SK-N-DZ (cell line): ENCODE results near the gene REPIN1.

Experiments used
- DNase-seq: peaks from one replicate; pipeline ENCODE4 v3.0.0-alpha.2; 2015; ENCODE audit warnings: low spot score

REPIN1 gene

DNA sequence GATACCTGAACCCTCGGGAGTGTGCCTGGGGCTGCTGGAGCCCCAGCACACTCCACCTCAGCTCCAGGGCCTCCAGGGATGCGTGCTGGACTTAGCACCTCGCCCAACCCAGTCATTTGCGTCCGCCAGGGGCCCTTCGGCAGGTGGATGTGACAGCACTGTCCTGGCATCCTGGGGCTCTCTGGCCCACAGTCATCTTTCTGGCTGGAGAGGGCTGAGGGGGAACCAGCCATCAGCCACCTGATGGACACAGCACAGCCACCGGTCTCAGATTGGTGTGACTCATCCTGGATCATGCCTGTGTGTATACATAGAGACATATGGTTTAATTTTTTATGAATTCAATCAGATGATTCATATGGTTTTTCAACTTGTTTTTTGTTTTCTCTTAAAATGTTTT, 21.6 kb downstream of the REPIN1 start:
- no peak for DNase-seq

DNA sequence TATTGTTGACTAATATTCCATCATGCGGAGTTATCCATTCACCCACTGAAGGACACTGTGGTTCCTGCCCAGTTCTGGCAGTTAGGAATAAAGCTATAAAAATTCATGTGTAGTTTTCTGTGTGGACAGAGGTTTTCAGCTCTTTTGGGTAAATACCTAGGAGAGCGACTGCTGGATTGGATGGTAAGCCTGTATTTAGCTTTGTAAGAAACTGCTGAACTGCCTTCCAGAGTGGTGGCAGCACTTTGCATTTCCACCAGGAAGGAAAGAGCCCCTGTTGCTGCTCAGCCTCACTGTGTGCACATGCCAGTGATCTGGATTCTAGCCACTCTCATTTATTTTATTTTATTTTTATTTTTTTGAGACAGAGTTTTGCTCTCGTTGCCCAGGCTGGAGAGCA, 24.7 kb downstream of the REPIN1 start:
- no peak for DNase-seq

DNA sequence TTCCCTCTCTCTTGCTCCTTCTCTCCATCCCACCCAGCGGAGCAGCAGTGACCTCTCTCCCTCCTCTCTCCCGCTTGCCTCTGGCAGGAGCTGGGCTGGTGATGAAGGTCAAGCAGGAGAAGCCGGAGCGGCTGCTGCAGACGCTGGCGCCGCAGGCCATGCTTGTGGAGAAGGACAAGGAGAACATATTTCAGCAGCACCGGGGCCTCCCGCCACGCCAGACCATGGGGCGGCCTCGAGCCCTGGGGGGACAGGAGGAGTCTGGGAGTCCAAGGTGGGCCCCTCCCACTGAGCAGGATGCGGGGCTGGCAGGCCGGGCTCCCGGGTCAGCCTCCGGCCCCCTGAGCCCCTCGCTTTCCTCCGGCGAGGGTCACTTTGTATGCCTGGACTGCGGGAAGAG, 27.8 kb downstream of the REPIN1 start:
- DNase-seq = no peak

DNA sequence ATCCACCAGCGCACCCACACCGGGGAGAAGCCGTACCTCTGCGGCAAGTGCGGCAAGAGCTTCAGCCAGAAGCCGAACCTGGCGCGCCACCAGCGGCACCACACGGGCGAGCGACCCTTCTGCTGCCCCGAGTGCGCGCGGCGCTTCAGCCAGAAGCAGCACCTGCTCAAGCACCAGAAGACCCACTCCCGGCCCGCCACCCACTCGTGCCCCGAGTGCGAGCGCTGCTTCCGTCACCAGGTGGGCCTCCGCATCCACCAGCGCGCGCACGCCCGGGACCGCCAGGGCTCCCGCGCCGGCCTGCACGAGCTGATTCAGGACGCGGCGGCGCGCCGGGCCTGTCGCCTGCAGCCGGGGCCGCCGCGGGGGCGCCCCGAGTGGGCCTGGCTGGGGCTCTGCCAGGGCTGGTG, 28.2 kb downstream of the REPIN1 start:
- no peak for DNase-seq

DNA sequence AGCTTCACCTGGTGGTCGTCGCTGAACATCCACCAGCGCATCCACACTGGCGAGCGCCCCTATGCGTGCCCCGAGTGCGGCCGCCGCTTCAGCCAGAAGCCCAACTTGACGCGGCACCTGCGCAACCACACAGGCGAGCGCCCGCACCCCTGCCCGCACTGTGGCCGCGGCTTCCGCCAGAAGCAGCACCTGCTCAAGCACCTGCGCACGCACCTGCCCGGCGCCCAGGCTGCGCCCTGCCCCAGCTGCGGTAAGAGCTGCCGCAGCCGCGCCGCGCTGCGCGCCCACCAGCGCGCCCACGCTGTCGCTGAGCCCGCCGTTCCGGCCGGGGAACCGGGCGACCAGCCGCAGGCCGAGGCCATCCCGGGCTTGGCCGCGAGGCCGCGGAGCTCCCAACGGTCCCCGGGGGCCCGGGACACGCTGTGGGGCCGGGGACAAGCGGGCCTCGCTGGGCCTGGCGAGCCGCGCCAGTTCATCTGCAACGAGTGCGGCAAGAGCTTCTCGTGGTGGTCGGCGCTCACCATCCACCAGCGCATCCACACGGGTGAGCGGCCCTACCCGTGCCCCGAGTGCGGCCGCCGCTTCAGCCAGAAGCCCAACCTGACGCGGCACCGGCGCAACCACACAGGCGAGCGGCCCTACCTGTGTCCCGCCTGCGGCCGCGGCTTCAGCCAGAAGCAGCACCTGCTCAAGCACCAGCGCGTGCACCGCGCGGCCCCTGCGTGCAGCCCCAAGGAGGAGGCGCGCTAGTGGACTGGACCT, 28.9 kb downstream of the REPIN1 start:
- DNase-seq = no peak

DNA sequence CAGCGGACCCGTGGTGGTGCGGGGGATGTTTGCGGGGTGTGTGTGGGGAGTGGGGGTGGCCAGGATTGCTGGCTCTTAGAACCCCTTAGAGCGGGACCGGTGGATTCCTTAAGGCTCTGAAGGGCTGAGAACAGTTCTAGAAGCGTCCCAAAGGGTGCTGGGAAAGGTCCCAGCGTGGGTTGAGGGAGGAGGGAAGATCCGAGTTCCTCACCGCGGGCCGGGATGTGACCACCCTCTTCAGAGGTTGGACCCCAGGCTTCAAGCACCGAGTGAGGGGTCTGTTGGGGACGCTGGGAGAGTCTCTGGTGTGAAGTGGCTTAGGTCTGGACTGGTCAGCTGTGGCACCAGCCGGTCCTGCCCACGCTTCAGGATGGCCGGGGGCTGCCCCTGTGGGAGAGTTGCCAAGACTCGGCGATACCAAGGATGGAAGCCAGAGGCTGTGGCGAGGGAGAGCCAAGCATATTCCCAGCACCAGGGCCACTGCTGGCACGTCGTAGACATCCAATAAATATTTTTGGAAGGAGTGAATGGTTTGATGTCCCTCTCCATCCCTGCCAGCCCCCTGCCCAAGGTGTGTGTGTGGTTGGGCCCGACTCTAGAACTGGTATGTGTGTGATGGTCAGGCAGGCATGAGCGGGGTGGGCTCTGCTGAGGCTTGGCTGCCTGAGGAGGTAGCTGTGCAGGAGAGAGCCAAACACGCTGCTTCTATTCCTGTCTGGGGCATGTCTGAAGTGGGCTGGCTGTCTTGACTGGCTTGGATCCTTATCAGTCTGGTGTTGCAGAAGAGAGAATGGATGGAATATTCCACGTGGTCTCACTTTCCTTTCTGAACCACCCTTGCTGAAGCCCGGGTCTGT, 29.7 kb downstream of the REPIN1 start:
- no peak for DNase-seq

DNA sequence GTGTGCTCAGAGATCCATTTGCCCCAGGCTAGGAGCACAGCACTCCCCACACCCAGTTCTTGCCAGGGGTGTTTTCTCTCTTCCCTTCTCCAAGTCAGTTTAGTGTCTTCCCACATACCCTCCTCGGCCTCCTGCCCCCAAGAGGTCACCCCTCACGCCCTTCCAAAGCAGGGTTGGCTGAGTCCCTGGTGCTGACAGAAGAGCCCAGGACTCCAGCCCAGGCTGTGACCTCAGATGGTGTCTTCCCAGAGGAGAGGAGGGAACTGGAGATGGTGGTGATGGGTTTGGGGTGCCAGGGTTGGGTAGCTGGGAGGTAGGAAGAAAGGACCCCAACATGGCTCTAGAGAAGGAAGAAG, 30.3 kb downstream of the REPIN1 start:
- no peak for DNase-seq

DNA sequence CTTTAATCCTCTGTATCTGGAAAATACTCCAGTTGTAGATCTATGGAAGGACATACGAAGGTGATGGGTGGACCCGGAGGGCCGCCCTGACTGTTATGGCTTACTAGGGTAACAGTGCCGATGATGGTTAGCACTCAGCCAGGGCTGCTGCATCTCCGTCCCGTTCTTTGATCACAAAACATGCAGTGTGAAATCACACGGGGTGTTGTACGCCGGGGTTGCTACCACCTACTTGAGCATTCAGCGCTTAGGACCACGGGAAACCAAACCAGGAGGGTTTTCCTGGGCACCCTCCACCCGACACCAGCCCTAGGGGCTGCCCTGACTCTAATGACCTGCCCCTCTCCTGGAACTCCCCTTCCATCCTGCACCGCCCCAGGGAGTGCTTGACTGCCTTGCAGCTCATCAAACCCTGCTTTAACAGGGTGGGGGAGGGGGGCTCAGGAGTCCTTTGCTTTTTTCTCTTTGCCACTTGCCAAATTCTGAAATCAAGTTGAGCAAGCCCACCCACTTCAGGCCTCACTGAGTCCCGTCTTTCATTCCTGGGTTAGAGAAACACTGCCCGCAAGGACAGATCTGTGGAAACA, 30.9 kb downstream of the REPIN1 start:
- DNase-seq = no peak

DNA sequence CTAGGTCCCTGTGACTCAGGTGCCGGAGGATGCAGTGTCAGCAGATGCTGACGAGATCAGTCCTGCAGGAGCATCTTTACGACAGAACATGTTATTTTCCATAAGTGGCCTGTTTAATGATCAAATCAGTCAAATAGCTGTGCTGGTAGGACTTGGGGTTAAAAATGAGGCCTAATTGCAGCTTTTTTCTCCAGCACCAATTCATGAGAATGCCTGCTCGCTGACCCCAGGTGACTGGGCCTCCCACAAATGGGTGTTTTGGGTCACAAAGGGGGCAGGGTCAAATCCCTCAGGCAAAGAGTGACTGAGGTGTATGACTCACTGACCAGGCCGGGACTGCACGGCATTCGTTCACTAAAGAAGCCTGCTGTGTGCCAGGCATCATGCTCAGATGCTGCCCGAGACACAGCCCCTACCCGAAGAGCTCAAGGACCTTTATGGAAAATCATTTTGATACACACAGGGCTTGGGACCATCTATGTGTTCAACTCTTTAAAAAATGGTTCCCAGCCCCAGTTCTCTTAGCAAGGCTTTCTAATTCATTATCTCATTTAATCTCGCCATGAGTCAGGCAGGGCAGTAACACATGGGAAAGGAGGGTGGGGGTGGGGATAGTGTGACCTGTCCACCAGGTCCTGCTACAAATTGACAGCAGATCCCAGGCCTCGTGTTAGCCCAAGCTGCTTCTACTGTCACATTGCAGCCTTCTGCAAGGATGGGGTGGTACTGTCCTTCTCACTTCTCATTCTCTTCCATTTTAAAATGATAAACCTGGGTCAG, 31.6 kb downstream of the REPIN1 start:
- DNase-seq = no peak

DNA sequence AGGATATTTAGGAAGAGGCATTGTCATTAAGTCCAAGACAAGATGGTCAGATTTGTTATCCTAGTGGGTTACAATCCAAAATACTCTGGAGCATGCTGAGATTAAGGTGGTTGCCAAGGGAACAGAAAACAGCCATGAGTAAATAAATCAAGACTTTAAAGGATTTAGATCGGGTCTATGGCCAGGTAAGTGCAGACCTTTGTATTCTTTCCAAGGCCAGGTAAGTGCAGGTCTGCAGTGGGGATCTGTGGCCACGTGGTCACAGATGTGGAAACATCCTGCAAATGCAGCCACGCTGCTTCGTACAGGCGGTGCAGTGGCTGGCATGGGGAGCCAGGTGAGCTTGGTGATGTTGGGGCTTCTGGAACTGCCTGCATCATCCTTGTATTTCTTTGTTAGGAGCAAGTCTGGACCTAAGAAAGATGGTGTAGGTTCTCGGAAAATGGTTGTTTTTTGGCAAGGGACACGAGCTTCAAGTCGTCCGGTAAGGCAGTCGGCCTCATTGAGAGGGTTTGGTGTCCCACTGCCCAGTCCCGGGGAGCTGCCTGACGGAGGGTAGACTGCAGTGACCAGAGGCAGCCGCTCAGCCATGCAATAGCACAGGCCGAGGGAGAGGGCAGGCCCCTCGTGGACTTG, 32.3 kb downstream of the REPIN1 start:
- no peak for DNase-seq

DNA sequence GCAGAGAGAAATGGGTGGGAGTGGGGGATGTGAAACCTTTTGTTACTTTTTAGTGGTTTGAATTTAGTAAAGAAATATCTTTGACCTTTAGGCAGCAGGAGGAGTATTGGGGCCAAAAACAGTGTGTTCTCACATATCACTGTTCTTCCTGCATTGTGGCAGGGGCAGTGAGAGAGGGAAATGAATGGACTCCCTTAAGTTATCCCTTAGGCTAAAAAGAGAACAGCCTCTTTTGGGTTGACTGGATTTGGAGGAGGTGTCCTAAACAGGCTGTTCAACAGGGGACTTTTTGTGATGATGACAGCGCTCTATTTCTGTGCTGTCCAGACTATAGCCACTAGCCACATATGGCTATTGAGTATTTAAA, 32.8 kb downstream of the REPIN1 start:
- DNase-seq = no peak

DNA sequence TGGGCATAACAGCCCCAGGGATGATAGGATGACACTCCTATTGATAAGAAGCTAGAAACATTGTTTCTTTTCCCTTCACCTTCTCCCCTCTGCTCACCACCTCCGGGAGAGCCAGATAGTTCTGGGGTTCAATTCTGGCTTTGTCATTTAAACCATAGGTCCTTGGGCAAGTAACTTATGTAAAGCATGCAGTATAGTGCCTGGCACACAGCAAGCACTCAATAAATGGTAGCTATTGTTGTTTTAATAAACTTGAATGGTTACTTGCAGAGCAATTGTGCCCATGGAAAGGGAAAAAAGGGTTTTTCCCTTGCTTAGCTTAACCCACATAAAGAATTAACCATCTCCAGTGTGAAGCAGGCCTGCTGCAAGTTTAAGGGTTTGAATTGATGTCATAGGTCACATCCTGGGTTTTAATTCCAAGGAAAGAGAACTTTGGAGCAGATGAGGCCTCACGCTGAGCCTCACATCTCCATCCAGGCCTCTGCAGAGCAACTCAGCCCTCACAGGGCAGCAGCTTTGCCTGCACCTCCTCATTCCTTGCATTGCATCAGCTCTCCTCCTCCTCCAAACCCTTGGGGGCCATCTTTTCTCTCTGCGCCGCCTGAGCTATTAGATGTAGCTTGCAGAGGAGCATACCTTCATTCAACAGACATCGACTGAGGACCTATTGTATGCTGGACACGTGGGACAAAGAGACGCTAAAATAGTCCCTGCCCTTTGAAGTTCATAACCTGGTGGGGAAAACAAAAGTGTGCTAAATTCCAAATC, 33.4 kb downstream of the REPIN1 start:
- no peak for DNase-seq

DNA sequence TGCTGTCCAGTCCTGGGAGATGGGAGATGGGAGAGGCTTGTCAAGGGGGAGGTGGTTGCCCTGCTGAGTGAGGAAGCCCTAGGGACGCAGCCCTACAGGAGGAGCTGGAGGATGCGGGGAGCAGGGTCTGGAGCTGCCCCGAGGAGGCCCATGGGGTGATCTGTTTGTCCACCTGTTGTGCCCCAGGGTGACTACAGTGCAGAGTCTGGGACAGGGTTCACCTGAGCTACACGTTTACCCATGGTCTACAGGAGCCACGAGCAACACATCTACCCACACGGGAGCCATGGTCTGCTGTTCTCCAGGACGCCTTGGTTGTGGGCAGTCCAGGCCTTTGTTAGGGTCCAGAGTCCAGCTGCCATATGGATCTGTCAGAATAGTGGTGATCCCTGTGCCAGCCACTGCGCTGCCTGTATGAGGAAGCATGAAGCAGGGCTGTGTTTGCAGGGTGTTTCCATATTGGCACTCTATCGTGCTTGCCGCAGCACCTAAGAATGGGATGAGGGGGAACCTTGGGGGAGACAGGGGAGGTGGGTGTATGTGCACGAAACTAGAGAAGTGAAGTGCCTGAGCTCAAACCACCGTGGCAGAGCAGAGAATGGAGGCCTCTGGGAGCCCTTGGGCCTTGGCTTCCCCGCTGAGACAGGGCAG, 34.2 kb downstream of the REPIN1 start:
- DNase-seq = no peak

DNA sequence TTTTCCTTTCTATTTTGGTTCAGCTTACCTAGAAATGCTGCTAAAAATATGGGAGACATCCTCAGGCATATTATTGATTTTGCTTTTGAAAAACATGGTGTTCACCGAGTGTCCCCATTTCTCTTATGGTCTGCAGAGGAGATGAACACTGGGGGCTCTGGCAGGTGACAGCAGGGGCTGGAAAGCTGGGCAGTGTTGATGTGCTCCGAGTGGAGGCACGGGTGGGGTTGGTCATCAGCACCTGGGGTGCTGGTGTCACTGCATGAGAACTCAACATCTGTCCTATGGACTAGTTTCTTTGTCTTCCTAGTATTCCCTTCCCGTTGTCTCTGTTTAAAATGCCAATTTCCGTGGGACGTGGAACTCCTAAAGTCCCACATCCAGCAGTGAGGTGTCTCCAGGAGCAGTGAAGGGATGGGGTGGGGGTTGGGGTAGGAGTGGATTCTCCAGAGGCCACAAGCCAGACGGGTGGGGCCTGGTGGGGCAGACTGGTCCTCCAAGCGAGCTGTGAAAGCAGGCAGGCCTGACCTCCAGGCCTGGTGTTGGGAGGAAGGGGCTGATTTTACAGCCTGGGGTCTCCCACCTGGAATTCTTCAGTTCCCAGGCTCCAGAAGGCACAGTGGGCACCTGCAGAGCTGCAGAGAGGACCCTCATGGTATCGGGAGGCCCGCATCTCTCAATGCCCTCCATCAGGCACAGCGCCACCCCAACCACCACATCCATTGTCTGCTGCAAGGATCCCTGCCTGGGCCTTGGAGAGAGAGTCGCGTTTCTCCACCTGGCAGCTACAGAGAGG, 35.0 kb downstream of the REPIN1 start:
- no peak for DNase-seq

DNA sequence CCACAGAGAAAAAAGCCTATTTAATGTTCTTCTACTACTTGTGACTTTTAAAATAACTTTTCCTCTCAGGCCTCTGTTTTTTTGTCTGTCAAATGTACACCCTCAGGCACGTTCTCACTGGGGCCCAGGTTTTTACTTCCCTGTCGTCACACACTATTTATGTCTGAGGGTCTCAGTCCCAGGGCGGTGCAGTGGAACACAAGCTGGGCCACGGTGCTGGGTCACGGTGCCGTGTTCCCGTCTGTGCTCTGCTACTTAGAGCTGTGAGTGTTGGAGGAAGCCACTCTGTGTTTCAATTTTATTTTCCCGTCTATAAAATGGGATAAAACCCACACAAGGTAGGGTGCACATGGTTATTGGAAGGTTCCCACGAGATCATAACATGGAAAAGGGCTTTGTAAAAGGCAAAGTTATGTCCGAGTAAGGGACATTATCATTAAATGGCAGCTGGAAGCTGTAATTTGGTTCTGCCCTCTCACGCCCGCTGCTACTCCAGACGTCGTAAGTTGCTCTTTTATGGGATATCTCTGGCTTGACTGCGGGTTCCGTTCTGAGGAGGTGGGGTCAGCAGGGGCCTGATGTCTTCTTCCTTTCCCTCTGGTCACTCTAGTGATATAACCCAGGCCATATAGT, 35.7 kb downstream of the REPIN1 start:
- DNase-seq = no peak

DNA sequence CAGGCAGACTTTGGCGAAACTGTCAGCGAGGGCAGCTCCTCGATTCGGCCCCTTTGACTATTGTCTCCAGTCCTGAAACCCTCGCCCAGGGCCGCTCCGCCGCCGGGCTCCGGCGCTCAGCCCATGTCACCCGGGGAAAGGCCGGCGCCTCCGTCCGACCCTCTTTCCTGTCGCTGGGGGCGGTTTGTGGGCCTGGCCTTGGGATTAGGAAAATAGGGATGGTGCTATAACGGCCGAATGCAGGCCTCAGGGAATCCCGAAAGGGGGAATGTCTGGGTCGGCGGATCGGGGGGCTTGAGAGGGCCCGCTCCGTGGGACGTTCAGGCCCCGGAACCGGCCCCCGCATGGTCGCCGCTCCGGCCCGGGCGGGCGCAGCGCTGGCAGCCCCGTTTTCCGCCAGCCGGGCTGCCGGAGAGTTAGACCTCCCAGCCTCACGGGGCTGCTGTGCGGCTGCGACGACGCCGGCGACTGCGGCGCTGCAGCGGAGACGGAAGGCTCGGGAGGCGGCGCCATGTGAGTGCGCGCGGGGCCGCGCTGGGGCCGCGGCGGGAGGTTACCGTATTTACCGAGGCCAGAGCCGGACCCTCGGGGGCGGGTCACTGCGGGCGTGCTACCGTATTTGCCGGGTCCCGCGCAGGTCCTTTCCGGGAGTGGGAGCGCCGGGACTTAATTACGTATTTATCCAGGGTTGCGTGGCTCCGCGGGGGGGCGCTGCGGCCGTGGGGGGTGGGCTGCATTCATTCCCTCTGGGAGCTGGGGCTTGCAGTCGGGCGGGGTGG, 36.4 kb downstream of the REPIN1 start:
- DNase-seq = peak; percentile 85

DNA sequence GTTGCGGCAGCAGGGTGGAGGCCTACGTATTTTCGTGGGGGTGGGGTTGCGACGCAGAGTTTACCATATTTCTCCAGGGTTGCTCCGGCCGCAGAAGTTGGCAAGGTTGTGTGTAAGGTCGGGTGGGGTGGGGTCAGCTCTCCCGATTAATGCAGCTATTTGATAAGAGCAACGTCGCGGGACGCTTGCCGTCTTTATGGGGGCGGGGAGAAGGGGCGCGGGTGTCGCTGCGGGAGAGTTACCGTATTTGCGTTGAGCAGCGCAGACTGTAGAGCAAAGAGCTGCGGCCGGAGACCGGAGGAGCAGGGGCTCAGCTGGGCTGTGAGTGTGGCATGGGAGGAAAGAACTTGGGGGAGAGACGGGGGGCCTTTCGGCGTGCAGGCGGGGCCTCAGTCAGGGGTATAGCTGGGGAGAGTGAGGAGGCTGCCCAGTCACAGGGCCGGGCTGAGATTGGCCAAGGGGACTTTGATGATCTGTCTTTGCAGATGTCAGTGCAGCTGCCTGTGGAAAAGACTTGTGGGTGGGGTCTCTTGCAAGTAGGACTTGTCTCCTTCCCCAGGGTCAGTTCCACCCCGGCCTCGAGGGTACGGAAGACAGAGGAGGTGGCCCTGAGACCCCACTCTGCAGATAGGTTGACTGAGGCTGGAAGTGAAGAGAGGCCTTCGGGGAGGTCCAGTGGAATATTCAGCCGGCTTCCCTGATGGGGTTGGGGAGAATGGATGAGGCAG, 37.1 kb downstream of the REPIN1 start:
- DNase-seq = peak; percentile 60

DNA sequence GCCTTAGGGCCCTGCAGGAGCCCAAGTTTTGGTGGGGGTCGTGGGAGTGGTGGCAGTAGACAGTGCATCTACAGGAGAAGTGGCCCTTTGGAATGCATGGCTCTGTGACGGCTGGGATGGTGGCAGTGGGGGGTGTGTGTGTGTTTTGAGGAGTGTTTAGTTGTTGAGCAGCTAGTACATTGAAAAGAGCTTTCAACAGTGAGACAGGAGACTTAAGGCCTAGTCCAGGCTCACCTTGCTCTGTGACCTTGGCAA, 37.6 kb downstream of the REPIN1 start:
- no peak for DNase-seq
